B cell (primary cell): ENCODE data around the gene SCOC.
A peak's percentile ranks its signal among the peaks of the same experiment; 100 is the strongest.

Experiments
- EZH2 ChIP-seq: IDR thresholded peaks from 2 replicates; pipeline ENCODE4 v1.6.1; 2012; ENCODE audit warnings: borderline replicate concordance, low read depth, mild to moderate bottlenecking, moderate library complexity, low read length; ENCODE audit not compliant: insufficient read depth, poor library complexity, severe bottlenecking
- TF ChIP-seq, protein P1 (sequence below): fragments of 200-600 bp; IDR thresholded peaks from one replicate; pipeline ENCODE4 v1.8.0; 2022; ENCODE audit warnings: antibody characterized with exemption, mild to moderate bottlenecking

- TF ChIP-seq, protein P1, sequence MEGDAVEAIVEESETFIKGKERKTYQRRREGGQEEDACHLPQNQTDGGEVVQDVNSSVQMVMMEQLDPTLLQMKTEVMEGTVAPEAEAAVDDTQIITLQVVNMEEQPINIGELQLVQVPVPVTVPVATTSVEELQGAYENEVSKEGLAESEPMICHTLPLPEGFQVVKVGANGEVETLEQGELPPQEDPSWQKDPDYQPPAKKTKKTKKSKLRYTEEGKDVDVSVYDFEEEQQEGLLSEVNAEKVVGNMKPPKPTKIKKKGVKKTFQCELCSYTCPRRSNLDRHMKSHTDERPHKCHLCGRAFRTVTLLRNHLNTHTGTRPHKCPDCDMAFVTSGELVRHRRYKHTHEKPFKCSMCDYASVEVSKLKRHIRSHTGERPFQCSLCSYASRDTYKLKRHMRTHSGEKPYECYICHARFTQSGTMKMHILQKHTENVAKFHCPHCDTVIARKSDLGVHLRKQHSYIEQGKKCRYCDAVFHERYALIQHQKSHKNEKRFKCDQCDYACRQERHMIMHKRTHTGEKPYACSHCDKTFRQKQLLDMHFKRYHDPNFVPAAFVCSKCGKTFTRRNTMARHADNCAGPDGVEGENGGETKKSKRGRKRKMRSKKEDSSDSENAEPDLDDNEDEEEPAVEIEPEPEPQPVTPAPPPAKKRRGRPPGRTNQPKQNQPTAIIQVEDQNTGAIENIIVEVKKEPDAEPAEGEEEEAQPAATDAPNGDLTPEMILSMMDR, result peak; percentile 32
- no peak for TF ChIP-seq EZH2
Measured at GRCh38 chr4:140427106-140427918, 53.9 kb downstream of the SCOC start, which contains the start of gene CLGN.
